GM21825 (cell line): Measurements from ENCODE around the gene KDELR3.

Experiments used
- ATAC-seq: cut with Tn5 transposase; IDR thresholded peaks from one replicate; pipeline ENCODE4 v1.9.1; 2021; ENCODE audit warnings: mild to moderate bottlenecking, moderate library complexity; ENCODE audit not compliant: unreplicated experiment

KDELR3 gene

GRCh38 chr22:38437416-38437815, 30.5 kb upstream of the KDELR3 start:
- no peak for ATAC-seq

- ATAC-seq = no peak
These were observed 27.0 kb upstream of the KDELR3 start for GRCh38 chr22:38440747-38441350.

GRCh38 chr22:38441620-38442287, 26.1 kb upstream of the KDELR3 start:
- ATAC-seq = no peak

GRCh38 chr22:38442967-38443627, 24.8 kb upstream of the KDELR3 start:
- no peak for ATAC-seq

- no peak for ATAC-seq
These were observed 24.0 kb upstream of the KDELR3 start for GRCh38 chr22:38443628-38444521.

- ATAC-seq = no peak
These were observed 23.1 kb upstream of the KDELR3 start for GRCh38 chr22:38444783-38445182.

- no peak for ATAC-seq
These were observed 21.8 kb upstream of the KDELR3 start for GRCh38 chr22:38446018-38446601.

GRCh38 chr22:38448945-38449745, 18.8 kb upstream of the KDELR3 start:
- ATAC-seq = no peak

- no peak for ATAC-seq
These were observed 18.1 kb upstream of the KDELR3 start for GRCh38 chr22:38449776-38450175.

GRCh38 chr22:38450234-38450797, 17.6 kb upstream of the KDELR3 start:
- no peak for ATAC-seq

GRCh38 chr22:38451404-38451803, 16.5 kb upstream of the KDELR3 start:
- ATAC-seq = no peak

GRCh38 chr22:38451864-38452263, 16.0 kb upstream of the KDELR3 start:
- ATAC-seq = no peak

GRCh38 chr22:38452373-38453065, 15.4 kb upstream of the KDELR3 start:
- ATAC-seq = no peak

- ATAC-seq = no peak
These were observed 14.7 kb upstream of the KDELR3 start for GRCh38 chr22:38453066-38453672.

GRCh38 chr22:38453996-38454352, 13.9 kb upstream of the KDELR3 start:
- no peak for ATAC-seq

GRCh38 chr22:38454353-38455075, 13.4 kb upstream of the KDELR3 start:
- no peak for ATAC-seq

- no peak for ATAC-seq
These were observed 12.8 kb upstream of the KDELR3 start, which contains the start of gene KCNJ4 for GRCh38 chr22:38455076-38455529. Gene KCNJ4, minus strand, starts transcription at chr22:38455199. Its CDS starts 27,067 bp downstream, at chr22:38428132.
